Measurements from ENCODE around the gene CSAD.

GRCh38 chr12:53224897-53225634 is 44.3 kb upstream of the CSAD start:
- TF ChIP-seq, protein P1, sequence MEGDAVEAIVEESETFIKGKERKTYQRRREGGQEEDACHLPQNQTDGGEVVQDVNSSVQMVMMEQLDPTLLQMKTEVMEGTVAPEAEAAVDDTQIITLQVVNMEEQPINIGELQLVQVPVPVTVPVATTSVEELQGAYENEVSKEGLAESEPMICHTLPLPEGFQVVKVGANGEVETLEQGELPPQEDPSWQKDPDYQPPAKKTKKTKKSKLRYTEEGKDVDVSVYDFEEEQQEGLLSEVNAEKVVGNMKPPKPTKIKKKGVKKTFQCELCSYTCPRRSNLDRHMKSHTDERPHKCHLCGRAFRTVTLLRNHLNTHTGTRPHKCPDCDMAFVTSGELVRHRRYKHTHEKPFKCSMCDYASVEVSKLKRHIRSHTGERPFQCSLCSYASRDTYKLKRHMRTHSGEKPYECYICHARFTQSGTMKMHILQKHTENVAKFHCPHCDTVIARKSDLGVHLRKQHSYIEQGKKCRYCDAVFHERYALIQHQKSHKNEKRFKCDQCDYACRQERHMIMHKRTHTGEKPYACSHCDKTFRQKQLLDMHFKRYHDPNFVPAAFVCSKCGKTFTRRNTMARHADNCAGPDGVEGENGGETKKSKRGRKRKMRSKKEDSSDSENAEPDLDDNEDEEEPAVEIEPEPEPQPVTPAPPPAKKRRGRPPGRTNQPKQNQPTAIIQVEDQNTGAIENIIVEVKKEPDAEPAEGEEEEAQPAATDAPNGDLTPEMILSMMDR (IDR thresholded peaks at IDR 0.05) = no peak
- TF ChIP-seq JUND (IDR thresholded peaks at IDR 0.05) (no peak), YY1 (IDR thresholded peaks at IDR 0.05; ENCODE audit: low read depth) (no peak), POLR2AphosphoS5 (IDR thresholded peaks at IDR 0.05; ENCODE audit: low read depth, low read length) (no peak), RFX5 (IDR thresholded peaks at IDR 0.05; ENCODE audit: low read length) (no peak), ELF1 (IDR thresholded peaks at IDR 0.05) (no peak), GABPA (IDR thresholded peaks at IDR 0.05; ENCODE audit: low read depth) (no peak), RCOR1 (IDR thresholded peaks at IDR 0.05; ENCODE audit: low read length) (no peak), EP300 (IDR thresholded peaks at IDR 0.05; ENCODE audit: borderline replicate concordance in 1 of 2, low read depth in 1 of 2, low read length in 1 of 2) (no peak)
- TF ChIP-seq, protein P2, sequence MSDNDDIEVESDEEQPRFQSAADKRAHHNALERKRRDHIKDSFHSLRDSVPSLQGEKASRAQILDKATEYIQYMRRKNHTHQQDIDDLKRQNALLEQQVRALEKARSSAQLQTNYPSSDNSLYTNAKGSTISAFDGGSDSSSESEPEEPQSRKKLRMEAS (IDR thresholded peaks at IDR 0.05; ENCODE audit: low read depth) = no peak
- TF ChIP-seq, protein P3, sequence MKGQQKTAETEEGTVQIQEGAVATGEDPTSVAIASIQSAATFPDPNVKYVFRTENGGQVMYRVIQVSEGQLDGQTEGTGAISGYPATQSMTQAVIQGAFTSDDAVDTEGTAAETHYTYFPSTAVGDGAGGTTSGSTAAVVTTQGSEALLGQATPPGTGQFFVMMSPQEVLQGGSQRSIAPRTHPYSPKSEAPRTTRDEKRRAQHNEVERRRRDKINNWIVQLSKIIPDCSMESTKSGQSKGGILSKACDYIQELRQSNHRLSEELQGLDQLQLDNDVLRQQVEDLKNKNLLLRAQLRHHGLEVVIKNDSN (IDR thresholded peaks at IDR 0.05; ENCODE audit: borderline replicate concordance, low read depth) = no peak
- TF ChIP-seq, protein P4, sequence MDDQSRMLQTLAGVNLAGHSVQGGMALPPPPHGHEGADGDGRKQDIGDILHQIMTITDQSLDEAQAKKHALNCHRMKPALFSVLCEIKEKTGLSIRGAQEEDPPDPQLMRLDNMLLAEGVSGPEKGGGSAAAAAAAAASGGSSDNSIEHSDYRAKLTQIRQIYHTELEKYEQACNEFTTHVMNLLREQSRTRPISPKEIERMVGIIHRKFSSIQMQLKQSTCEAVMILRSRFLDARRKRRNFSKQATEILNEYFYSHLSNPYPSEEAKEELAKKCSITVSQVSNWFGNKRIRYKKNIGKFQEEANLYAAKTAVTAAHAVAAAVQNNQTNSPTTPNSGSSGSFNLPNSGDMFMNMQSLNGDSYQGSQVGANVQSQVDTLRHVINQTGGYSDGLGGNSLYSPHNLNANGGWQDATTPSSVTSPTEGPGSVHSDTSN (IDR thresholded peaks at IDR 0.05) = no peak
- TF ChIP-seq, protein P5, sequence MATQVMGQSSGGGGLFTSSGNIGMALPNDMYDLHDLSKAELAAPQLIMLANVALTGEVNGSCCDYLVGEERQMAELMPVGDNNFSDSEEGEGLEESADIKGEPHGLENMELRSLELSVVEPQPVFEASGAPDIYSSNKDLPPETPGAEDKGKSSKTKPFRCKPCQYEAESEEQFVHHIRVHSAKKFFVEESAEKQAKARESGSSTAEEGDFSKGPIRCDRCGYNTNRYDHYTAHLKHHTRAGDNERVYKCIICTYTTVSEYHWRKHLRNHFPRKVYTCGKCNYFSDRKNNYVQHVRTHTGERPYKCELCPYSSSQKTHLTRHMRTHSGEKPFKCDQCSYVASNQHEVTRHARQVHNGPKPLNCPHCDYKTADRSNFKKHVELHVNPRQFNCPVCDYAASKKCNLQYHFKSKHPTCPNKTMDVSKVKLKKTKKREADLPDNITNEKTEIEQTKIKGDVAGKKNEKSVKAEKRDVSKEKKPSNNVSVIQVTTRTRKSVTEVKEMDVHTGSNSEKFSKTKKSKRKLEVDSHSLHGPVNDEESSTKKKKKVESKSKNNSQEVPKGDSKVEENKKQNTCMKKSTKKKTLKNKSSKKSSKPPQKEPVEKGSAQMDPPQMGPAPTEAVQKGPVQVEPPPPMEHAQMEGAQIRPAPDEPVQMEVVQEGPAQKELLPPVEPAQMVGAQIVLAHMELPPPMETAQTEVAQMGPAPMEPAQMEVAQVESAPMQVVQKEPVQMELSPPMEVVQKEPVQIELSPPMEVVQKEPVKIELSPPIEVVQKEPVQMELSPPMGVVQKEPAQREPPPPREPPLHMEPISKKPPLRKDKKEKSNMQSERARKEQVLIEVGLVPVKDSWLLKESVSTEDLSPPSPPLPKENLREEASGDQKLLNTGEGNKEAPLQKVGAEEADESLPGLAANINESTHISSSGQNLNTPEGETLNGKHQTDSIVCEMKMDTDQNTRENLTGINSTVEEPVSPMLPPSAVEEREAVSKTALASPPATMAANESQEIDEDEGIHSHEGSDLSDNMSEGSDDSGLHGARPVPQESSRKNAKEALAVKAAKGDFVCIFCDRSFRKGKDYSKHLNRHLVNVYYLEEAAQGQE (IDR thresholded peaks at IDR 0.05; ENCODE audit: low read depth, low read length) = no peak
